HG02884 (cell line): ENCODE measurements around the gene OPRL1.

ENCODE experiments used
- ATAC-seq: cut with Tn5 transposase; IDR thresholded peaks from one replicate; pipeline ENCODE4 v1.9.1; 2021; ENCODE audit warnings: mild to moderate bottlenecking, moderate library complexity; ENCODE audit not compliant: unreplicated experiment

OPRL1 gene

GRCh38 chr20:64055893-64056638 lies 23.8 kb upstream of the OPRL1 start:
- no peak for ATAC-seq

GRCh38 chr20:64056639-64056888 lies 23.3 kb upstream of the OPRL1 start:
- ATAC-seq = no peak

GRCh38 chr20:64056889-64057627 lies 22.8 kb upstream of the OPRL1 start:
- no peak for ATAC-seq

- ATAC-seq = no peak
These were observed 22.0 kb upstream of the OPRL1 start for GRCh38 chr20:64057628-64058498.

DNA sequence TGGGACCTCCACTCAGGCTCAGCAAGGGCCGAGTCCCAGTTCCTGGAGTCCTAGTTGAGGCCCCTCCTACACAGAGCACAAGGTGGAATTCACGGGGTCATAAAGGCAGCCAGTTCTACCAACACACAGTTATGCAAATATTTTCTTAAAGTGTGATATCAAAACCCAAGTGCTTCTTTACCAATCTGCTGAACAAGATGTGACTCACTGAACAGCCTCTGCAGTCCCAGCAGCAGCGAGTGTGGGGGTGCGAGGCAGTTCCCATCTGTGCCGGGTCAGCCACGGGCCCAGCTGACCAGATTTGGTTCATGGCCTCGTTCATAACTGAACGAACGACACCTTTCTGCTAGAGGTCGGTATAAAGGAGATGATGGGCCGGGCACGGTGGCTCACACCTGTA lies 21.3 kb upstream of the OPRL1 start:
- no peak for ATAC-seq

DNA sequence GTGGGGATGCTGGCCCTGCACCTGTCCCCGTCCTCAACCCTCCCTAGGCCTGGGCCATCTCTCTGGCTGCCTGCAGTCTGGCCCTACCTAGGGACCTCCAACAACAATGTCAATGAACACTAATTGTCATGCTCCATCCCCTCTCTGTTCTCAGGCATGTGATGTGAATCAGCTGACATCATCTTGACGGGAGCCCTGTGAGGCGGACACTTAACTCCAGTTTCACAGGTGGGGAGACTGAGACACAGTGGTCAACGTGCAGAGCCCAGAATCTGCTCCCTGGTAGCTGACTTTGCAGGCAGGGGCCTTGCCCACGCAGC lies 17.6 kb upstream of the OPRL1 start:
- no peak for ATAC-seq

GRCh38 chr20:64062596-64063388 lies 17.1 kb upstream of the OPRL1 start, which contains the start of gene TCEA2:
TSS of gene TCEA2 (plus strand) at chr20:64063198. CDS start at chr20:64063313, 115 bp downstream.
- peak; percentile 70 for ATAC-seq

GRCh38 chr20:64063389-64064144 lies 16.3 kb upstream of the OPRL1 start:
- no peak for ATAC-seq

GRCh38 chr20:64064145-64064698 lies 15.7 kb upstream of the OPRL1 start:
- ATAC-seq = no peak

DNA sequence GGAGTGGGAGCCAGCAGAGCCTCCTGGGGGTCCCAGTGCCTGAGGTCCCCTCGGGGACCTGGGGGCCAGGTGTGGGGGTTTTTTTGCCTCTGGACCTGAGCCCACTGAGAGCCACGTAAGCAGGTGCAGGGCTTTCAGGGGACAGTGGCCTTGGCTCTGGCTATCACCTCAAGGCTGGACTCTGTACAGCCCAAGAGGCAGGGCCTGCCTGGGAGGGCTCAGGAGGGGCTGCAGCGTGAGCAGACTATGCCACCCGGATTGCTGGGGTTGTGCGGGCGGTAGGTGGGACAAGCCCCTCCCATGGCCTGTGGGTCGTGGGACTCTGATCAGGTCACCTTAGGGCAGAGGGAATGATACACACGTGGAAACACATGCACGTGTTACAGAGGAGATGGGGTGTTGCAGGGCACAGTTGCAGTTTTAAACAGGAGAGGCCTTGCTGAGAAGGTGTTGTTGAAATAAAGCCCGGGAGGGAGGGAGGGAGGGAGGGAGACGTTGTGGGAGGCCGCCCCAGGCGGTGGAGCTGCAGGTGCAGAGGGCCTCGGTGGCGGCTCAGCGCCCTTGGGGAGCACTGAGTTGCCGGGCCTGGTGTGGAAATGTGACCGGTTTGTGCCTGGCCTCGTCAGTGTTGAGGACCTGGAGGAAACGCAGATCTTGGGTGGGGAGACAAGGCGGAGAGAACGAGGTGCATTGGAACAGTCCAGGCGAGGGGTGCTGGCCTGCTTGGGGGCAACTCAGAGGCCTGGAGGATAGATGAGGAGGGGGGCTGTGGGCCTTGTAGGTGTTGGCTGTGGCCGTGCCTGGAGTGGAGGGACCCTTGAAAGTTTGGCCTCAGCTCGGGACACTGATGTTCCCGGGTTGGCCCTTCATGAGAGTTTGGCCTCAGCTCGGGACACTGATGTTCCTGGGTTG lies 14.6 kb upstream of the OPRL1 start:
- no peak for ATAC-seq

DNA sequence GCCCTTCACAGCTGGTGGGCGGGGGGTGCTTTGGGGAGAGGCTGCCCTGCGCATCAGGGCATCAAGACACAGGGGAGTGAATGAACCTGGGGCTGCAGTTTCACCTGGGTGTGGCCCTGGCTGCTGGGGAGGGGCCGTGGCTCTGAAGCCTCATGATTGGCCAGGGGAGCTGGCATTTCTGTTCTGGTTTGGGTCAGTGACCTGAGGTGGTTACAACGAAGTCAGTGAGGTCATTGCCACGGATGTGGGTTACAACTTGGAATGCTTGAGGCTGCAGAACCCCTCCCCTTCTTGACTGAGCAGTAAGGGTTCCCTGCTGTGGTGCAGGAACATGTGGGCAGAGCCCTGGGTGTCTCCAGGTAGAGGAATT lies 13.9 kb upstream of the OPRL1 start:
- no peak for ATAC-seq

- ATAC-seq = no peak
These were observed 12.8 kb upstream of the OPRL1 start for GRCh38 chr20:64067005-64067632.

- no peak for ATAC-seq
These were observed 12.1 kb upstream of the OPRL1 start for GRCh38 chr20:64067733-64068307.

DNA sequence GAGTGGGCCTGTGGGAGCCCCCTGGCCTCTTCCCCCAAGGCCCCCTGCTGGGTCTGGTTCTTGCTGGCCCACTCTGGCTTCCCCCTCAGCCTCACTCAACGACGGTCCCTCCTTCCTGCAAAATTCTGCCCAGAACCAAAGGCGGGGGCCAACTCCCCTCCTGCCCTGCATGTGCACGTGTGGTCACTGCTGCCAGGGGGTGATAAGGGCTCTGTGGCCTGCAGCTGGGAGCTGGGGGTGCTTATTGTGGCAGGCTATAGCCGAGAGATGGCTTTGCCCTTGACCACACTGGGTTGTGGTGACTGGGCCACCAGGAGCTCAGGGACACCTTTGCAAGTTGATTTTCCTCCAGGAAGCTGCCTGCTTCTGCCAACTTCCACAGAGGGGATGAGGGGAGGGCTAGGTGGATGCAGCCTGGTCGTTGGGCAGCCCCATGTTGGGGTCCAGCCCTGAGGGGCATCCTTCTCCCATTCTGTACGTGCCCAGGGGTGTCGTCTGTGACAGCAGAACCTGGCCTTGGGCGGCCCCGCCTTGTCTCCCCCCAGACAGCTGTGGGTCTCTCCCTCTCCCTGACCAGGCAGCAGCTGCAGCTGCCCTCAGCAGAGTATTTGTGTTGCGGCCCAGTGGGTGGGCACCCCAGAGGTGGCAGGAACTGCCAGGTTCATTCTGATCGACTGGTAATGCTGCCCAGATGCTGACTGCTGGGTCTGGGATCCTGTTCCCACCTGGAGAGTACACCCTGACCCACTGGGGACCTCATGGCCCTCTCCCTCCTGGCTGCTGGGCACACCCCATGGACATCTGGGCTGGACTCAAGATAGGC lies 11.3 kb upstream of the OPRL1 start:
- no peak for ATAC-seq

DNA sequence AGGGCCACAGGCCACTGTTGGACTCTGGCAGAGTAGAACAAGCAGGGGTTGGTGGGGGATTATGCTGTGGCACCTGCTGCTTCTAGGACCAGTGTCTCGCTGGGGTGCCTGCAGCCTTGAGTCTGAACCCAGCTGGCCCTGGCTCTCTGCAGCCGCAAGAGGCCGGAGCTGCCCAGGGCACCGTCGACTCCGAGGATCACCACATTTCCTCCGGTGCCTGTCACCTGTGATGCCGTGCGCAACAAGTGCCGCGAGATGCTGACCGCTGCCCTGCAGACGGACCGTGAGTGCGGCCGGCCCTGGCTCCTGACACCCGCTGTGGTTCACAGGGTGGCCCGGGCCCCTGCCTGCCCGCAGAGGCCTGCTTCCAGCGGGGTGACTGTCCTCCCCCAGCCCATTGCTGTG lies 10.7 kb upstream of the OPRL1 start:
- ATAC-seq = no peak

DNA sequence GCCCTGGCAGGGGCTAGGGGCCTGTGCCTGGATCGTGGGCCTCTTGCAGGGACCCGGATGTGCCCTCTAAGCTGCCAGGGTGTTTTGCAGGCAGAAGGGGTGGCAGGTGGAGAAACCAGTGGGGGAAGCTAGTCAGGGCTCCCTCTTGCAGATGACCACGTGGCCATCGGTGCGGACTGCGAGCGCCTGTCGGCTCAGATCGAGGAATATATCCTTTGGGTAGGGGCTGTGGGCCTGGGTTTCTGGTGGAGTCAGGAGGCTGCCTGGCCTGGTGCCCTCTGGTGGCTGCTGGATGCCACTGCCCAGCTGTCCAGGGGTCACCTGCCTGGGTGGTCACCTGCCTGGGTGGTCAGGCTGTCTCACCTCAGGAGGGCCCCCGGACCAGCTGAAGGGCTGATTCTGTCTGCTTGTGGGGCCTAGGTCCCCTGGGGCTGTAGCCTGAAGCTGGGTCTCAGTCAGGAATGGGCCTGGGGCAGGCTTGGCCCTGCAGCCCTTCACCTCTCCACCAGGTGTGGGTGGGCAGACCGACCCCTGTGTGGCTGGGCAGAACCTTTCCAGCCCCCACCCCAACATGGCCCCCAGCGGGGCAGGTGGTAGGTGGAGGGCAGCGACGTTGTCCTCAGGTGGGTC lies 10.2 kb upstream of the OPRL1 start:
- no peak for ATAC-seq
